ENCODE results near the gene ENOSF1. TPM values are rescaled to one million over a fixed set of nuclear protein-coding genes. Genes with fewer than 3 reads are reported as not detected.

Gene ENOSF1
- total RNA-seq, 2 experiments from 2014 or later, result 92.6 to 97.4 TPM

GRCh38 chr18:671405-671804 lies 41.0 kb downstream of the ENOSF1 start:
- Mint-ChIP-seq H3K36me3 (ENCODE audit: low read depth) (peaks cover 74% of the 10 kb centered on the region), H3K27me3 (no peaks in the 10 kb centered on the region), H3K27ac (no peak overlapping the region), H3K4me3 (no peak overlapping the region), H3K4me1 (peaks cover 3% of the 10 kb centered on the region), H3K9me3 (ENCODE audit: low read depth) (peaks cover 5% of the 10 kb centered on the region)
- DNase-seq (no peak), ATAC-seq (no peak)
- CTCF ChIA-PET, result interaction anchor here (0.6 to 0.7 kb wide), 2 partner anchors 65 to 69 kb away, joined by 3 to 4 read pairs; no protein-coding TSS in a partner anchor
- intact Hi-C loops (cut with DNase I, micrococcal nuclease), result no loop called here
- POLR2A ChIA-PET, result interaction anchor here (0.6 to 0.9 kb wide), 2 partner anchors 13 to 291 kb away, joined by 3 to 17 read pairs; no protein-coding TSS in a partner anchor

DNA sequence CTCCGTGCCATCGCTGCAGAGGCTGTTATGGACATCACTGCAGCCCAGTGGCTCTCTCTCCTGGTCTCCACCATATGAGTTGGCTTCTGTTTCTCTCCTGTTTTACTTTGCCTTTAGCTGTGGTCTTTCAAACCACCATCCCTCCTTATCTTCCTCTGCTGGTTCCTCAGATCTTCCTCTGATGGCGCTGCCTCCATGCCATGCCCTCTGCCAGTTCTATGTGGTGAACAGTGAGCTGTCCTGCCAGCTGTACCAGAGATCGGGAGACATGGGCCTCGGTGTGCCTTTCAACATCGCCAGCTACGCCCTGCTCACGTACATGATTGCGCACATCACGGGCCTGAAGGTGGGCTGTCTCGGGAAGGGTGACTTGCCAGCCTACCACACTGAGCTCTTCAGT lies 41.9 kb downstream of the ENOSF1 start:
- POLR2A ChIA-PET, result interaction anchor here (0.6 to 1.1 kb wide), 4 partner anchors 11 to 292 kb away, joined by 3 to 17 read pairs (median 3); no protein-coding TSS in a partner anchor
- Mint-ChIP-seq H3K4me1 (peaks cover 3% of the 10 kb centered on the region), H3K4me3 (no peak overlapping the region), H3K9me3 (ENCODE audit: low read depth) (peaks cover 9% of the 10 kb centered on the region), H3K36me3 (ENCODE audit: low read depth) (peaks cover 75% of the 10 kb centered on the region), H3K27ac (no peak overlapping the region), H3K27me3 (no peaks in the 10 kb centered on the region)
- no peak for DNase-seq
- intact Hi-C loops (cut with DNase I, micrococcal nuclease), result no loop called here
- CTCF ChIA-PET, result interaction anchor here (0.6 to 0.7 kb wide), 3 partner anchors 22 to 68 kb away, joined by 3 to 4 read pairs (median 3); no protein-coding TSS in a partner anchor
- ATAC-seq, result no peak

GRCh38 chr18:669077-669476 lies 43.4 kb downstream of the ENOSF1 start:
- Mint-ChIP-seq H3K27me3 (no peaks in the 10 kb centered on the region), H3K4me3 (no peak overlapping the region), H3K4me1 (peaks cover 3% of the 10 kb centered on the region), H3K27ac (no peak overlapping the region), H3K36me3 (ENCODE audit: low read depth) (peaks cover 68% of the 10 kb centered on the region), H3K9me3 (ENCODE audit: low read depth) (peaks cover 9% of the 10 kb centered on the region)
- POLR2A ChIA-PET, result no interaction called here
- no peak for ATAC-seq
- CTCF ChIA-PET, result interaction anchor here (1.2 kb wide), 1 partner anchor 10 kb away, joined by 3 read pairs; no protein-coding TSS in a partner anchor
- DNase-seq, result no peak
- intact Hi-C loops (cut with DNase I, micrococcal nuclease), result no loop called here

GRCh38 chr18:668260-668659 lies 44.2 kb downstream of the ENOSF1 start:
- ChIA-PET CTCF (interaction anchor here (0.6 kb wide), 2 partner anchors 202 to 260 kb away, joined by 3 read pairs; no protein-coding TSS in a partner anchor), POLR2A (no interaction called here)
- intact Hi-C loops (cut with DNase I, micrococcal nuclease), result no loop called here
- no peak overlapping the region for H3K27ac Mint-ChIP-seq
- ATAC-seq (no peak), DNase-seq (no peak)
- H3K27me3 Mint-ChIP-seq, result no peaks in the 10 kb centered on the region
- H3K36me3 Mint-ChIP-seq (ENCODE audit: low read depth), result peaks cover 67% of the 10 kb centered on the region
- H3K9me3 Mint-ChIP-seq (ENCODE audit: low read depth), result peaks cover 9% of the 10 kb centered on the region
- no peak overlapping the region for H3K4me3 Mint-ChIP-seq
- peaks cover 3% of the 10 kb centered on the region for H3K4me1 Mint-ChIP-seq

- no peaks in the 10 kb centered on the region for H3K27me3 Mint-ChIP-seq
Observed at GRCh38 chr18:666628-667027, 45.8 kb downstream of the ENOSF1 start.

GRCh38 chr18:666177-666576 lies 46.3 kb downstream of the ENOSF1 start:
- Mint-ChIP-seq H3K9me3 (ENCODE audit: low read depth) (peaks cover 20% of the 10 kb centered on the region), H3K27me3 (no peaks in the 10 kb centered on the region), H3K27ac (no peak overlapping the region), H3K4me3 (no peak overlapping the region), H3K4me1 (peaks cover 3% of the 10 kb centered on the region), H3K36me3 (ENCODE audit: low read depth) (peaks cover 68% of the 10 kb centered on the region)
- no peak for DNase-seq
- POLR2A ChIA-PET, result no interaction called here
- ATAC-seq, result no peak
- CTCF ChIA-PET, result no interaction called here
- intact Hi-C loops (cut with DNase I, micrococcal nuclease), result no loop called here

More at GRCh38 chr18:666628-667027, 45.8 kb downstream of the ENOSF1 start:
- ChIA-PET CTCF (no interaction called here), POLR2A (no interaction called here)
- peaks cover 16% of the 10 kb centered on the region for H3K9me3 Mint-ChIP-seq (ENCODE audit: low read depth)
- H3K27ac Mint-ChIP-seq, result no peak overlapping the region
- peaks cover 3% of the 10 kb centered on the region for H3K4me1 Mint-ChIP-seq
- H3K4me3 Mint-ChIP-seq, result no peak overlapping the region
- no peak for ATAC-seq
- DNase-seq, result no peak
- intact Hi-C loops (cut with DNase I, micrococcal nuclease), result no loop called here
- H3K36me3 Mint-ChIP-seq (ENCODE audit: low read depth), result peaks cover 68% of the 10 kb centered on the region

DNA sequence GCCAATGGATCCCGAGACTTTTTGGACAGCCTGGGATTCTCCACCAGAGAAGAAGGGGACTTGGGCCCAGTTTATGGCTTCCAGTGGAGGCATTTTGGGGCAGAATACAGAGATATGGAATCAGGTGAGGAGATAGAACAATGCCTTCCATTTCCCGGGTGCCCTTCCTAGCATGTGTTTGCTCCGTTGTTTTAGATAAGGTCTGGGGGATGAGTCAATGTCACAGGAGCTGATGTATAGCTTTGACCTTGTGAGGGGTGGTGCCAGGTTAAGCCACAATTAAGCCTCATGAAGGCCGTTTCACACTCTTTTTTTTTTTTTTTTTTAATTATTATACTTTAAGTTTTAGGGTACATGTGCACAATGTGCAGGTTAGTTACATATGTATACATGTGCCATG lies 50.2 kb downstream of the ENOSF1 start:
- ATAC-seq (no peak), DNase-seq (no peak)
- ChIA-PET POLR2A (no interaction called here), CTCF (no interaction called here)
- no peak overlapping the region for H3K4me3 Mint-ChIP-seq
- peaks cover 18% of the 10 kb centered on the region for H3K9me3 Mint-ChIP-seq (ENCODE audit: low read depth)
- peaks cover 5% of the 10 kb centered on the region for H3K27me3 Mint-ChIP-seq
- H3K36me3 Mint-ChIP-seq (ENCODE audit: low read depth), result peaks cover 63% of the 10 kb centered on the region
- intact Hi-C loops (cut with DNase I, micrococcal nuclease), result no loop called here
- H3K27ac Mint-ChIP-seq, result no peak overlapping the region
- H3K4me1 Mint-ChIP-seq, result peaks cover 16% of the 10 kb centered on the region

- DNase-seq (no peak), ATAC-seq (no peak)
- peaks cover 11% of the 10 kb centered on the region for H3K9me3 Mint-ChIP-seq (ENCODE audit: low read depth)
- peaks cover 12% of the 10 kb centered on the region for H3K4me1 Mint-ChIP-seq
- H3K27me3 Mint-ChIP-seq, result peaks cover 18% of the 10 kb centered on the region
- H3K36me3 Mint-ChIP-seq (ENCODE audit: low read depth), result peaks cover 56% of the 10 kb centered on the region
- H3K27ac Mint-ChIP-seq, result peak overlapping the region; percentile 55
- H3K4me3 Mint-ChIP-seq, result peak overlapping the region; percentile 93
- ChIA-PET CTCF (no interaction called here), POLR2A (no interaction called here)
- intact Hi-C loops (cut with DNase I, micrococcal nuclease), result loop anchor here in 1 of 2 experiments (2.0 kb wide), 1 partner anchor 501 kb away; the partner anchor contains the start of gene USP14
Observed at GRCh38 chr18:659597-659996, 52.8 kb downstream of the ENOSF1 start.

GRCh38 chr18:658947-659533 lies 53.4 kb downstream of the ENOSF1 start:
- Mint-ChIP-seq H3K36me3 (ENCODE audit: low read depth) (peaks cover 54% of the 10 kb centered on the region), H3K4me3 (peak overlapping the region; percentile 93), H3K9me3 (ENCODE audit: low read depth) (peaks cover 11% of the 10 kb centered on the region), H3K4me1 (peaks cover 12% of the 10 kb centered on the region), H3K27me3 (peaks cover 18% of the 10 kb centered on the region), H3K27ac (peak overlapping the region; percentile 90)
- ChIA-PET POLR2A (interaction anchor here (0.6 to 1.5 kb wide), 6 partner anchors 14 to 177 kb away, joined by 3 to 17 read pairs (median 4); partner anchors contain the start of gene ENOSF1), CTCF (interaction anchor here (1.5 to 3.0 kb wide), 6 partner anchors 35 to 391 kb away, joined by 5 to 13 read pairs (median 8); partner anchors contain the start of gene THOC1)
- intact Hi-C loops (cut with DNase I, micrococcal nuclease), result loop anchor here (1.0 to 2.0 kb wide), 6 partner anchors 23 to 500 kb away; partner anchors contain the start of genes ENOSF1 (in 1 of the 2), USP14 (in 1 of the 2) and YES1 (in 1 of the 2)
- ATAC-seq (no peak), DNase-seq (no peak)

DNA sequence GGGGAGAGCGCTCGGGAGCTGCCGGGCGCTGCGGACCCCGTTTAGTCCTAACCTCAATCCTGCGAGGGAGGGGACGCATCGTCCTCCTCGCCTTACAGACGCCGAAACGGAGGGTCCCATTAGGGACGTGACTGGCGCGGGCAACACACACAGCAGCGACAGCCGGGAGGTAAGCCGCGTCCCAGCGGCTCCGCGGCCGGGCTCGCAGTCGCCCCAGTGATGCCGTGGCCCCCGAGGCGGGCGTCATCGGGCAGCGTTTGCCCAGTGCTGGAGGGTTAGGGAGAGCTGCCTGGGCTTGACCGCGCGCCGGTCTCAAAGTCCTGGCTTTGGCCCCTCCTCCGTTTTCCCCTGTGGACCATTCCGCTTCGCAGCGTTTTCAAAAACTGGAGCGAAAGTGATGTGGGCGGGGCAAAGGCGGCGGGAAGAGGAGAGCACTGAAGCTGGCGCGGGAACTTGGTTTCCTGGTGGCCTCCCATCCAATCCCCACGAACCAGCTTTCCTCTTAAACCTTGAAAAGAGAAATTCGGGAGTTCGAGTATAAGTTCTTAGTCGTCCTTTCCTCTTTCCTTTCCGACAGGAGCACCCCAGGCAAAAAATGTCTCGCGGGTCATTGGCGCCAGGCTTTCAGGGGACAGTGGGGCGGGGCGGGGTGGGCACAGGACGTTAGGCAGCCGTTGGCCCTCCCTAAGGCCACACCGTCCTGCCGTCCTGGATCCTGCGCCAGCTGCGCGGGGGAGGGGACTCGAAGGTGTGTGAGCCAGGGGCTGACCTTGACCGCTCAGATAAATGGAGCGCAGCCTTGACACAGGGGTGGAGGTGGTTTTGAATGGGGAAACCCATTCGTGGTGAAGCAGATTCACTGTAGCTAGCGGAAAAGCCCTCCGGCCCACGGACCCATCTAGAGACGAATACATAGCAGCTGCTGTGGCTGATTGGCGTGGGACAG lies 54.2 kb downstream of the ENOSF1 start:
- peak; percentile 65 for ATAC-seq
- Mint-ChIP-seq H3K9me3 (ENCODE audit: low read depth) (peaks cover 11% of the 10 kb centered on the region), H3K27me3 (peaks cover 20% of the 10 kb centered on the region), H3K4me1 (peaks cover 12% of the 10 kb centered on the region), H3K27ac (peak overlapping the region; percentile 90), H3K36me3 (ENCODE audit: low read depth) (peaks cover 51% of the 10 kb centered on the region), H3K4me3 (peak overlapping the region; percentile 93)
- DNase-seq, result peak; percentile 85
- ChIA-PET POLR2A (interaction anchor here (0.6 to 1.5 kb wide), 11 partner anchors 13 to 390 kb away, joined by 3 to 17 read pairs (median 4); partner anchors contain the start of genes ENOSF1 and THOC1), CTCF (interaction anchor here (0.7 to 3.0 kb wide), 7 partner anchors 34 to 390 kb away, joined by 3 to 13 read pairs (median 7); partner anchors contain the start of gene THOC1)
- intact Hi-C loops (cut with DNase I, micrococcal nuclease), result loop anchor here (1.0 to 2.0 kb wide), 6 partner anchors 24 to 499 kb away; partner anchors contain the start of genes ENOSF1 (in 1 of the 2), USP14 (in 1 of the 2) and YES1 (in 1 of the 2)
